ENCODE results near the gene CPSF6. TPM values are rescaled to one million over a fixed set of nuclear protein-coding genes. Genes with fewer than 3 reads are reported as not detected.

Gene CPSF6
- total and polyA plus RNA-seq, 11 donors: 13.4 to 34.8 (median 29.9) TPM

GRCh38 chr12:69210661-69211060 lies 28.7 kb upstream of the CPSF6 start:
- 71 to 83% (median 76%) methylated on average over 3 of the region's 3 CpGs for WGBS, 4 donors

GRCh38 chr12:69211160-69211559 lies 28.2 kb upstream of the CPSF6 start:
- H3K27me3 ChIP-seq: no peaks in the 10 kb centered on the region
- intact Hi-C loops (cut with DNase I): no loop called here
- no peak for ATAC-seq
- no peak overlapping the region for H3K4me3 ChIP-seq
- no peaks in the 10 kb centered on the region for H3K9me3 ChIP-seq
- H3K27ac ChIP-seq: no peak overlapping the region
- 63 to 71% (median 69%) methylated on average over 3 of the region's 3 CpGs for WGBS, 4 donors
- H3K4me1 ChIP-seq: no peaks in the 10 kb centered on the region
- H3K36me3 ChIP-seq: no peaks in the 10 kb centered on the region
- DNase-seq: no peak
- TF ChIP-seq POLR2A (IDR thresholded peaks at IDR 0.05) (no peak), CTCF (IDR thresholded peaks at IDR 0.05) (no peak)

More at GRCh38 chr12:69210661-69211060, 28.7 kb upstream of the CPSF6 start:
- H3K27me3 ChIP-seq: no peaks in the 10 kb centered on the region
- TF ChIP-seq CTCF (IDR thresholded peaks at IDR 0.05): no peak
- TF ChIP-seq POLR2A (IDR thresholded peaks at IDR 0.05): no peak
- ATAC-seq: no peak
- no peak overlapping the region for H3K27ac ChIP-seq
- no peak for DNase-seq
- no peaks in the 10 kb centered on the region for H3K4me1 ChIP-seq
- no peaks in the 10 kb centered on the region for H3K9me3 ChIP-seq
- H3K36me3 ChIP-seq: no peaks in the 10 kb centered on the region
- no peak overlapping the region for H3K4me3 ChIP-seq
- intact Hi-C loops (cut with DNase I): no loop called here

- Histone ChIP-seq H3K4me1 (no peaks in the 10 kb centered on the region), H3K27me3 (no peaks in the 10 kb centered on the region), H3K4me3 (no peak overlapping the region), H3K36me3 (no peaks in the 10 kb centered on the region), H3K27ac (no peak overlapping the region), H3K9me3 (no peaks in the 10 kb centered on the region)
- ATAC-seq (no peak), DNase-seq (no peak)
- intact Hi-C loops (cut with DNase I): no loop called here
- TF ChIP-seq CTCF (IDR thresholded peaks at IDR 0.05): no peak
- no peak for TF ChIP-seq POLR2A (IDR thresholded peaks at IDR 0.05)
- WGBS, 4 donors: 82 to 88% (median 85%) methylated on average over 1 of the region's 1 CpG
These were observed 25.2 kb upstream of the CPSF6 start for GRCh38 chr12:69214169-69214568.

- DNase-seq: no peak
- 88 to 99% (median 95%) methylated on average over 1 of the region's 1 CpG for WGBS, 4 donors
- Histone ChIP-seq H3K27ac (no peak overlapping the region), H3K4me1 (no peaks in the 10 kb centered on the region), H3K36me3 (no peaks in the 10 kb centered on the region), H3K9me3 (peaks cover 0 to 4% (median 0%) of the 10 kb centered on the region in 12 donors), H3K4me3 (no peak overlapping the region), H3K27me3 (no peaks in the 10 kb centered on the region)
- no peak for ATAC-seq
- intact Hi-C loops (cut with DNase I): no loop called here
- TF ChIP-seq POLR2A (IDR thresholded peaks at IDR 0.05): no peak
- TF ChIP-seq CTCF (IDR thresholded peaks at IDR 0.05): no peak
These were observed 14.0 kb upstream of the CPSF6 start for GRCh38 chr12:69225251-69225910.

Measured in heart left ventricle (tissue), 16 donors.